Inflammatory macrophage treated with lipopolysaccharide for 4 hours (primary cell): ENCODE measurements around the gene SLC13A4.
"Not testable (repeated sequence)": the region's sequence is repeated elsewhere in the genome, so short reads cannot be mapped to it uniquely, and the experiment has no call there.

Source experiments
- DNase-seq: peaks from one replicate; pipeline ENCODE4 v3.0.0-alpha.2; 2020

The SLC13A4 gene

GRCh38 chr7:135658564-135658963 is 69.4 kb downstream of the SLC13A4 start:
- DNase-seq = no peak

GRCh38 chr7:135653340-135654080 is 74.5 kb downstream of the SLC13A4 start:
- DNase-seq = no peak

GRCh38 chr7:135650831-135651573 is 77.0 kb downstream of the SLC13A4 start:
- peak; percentile 88 for DNase-seq

GRCh38 chr7:135648235-135648634 is 79.8 kb downstream of the SLC13A4 start:
- no peak for DNase-seq

GRCh38 chr7:135647755-135648154 is 80.2 kb downstream of the SLC13A4 start:
- DNase-seq = no peak

- peak; percentile 57 for DNase-seq
Observed at GRCh38 chr7:135645296-135645904, 82.6 kb downstream of the SLC13A4 start.

- no peak for DNase-seq
Observed at GRCh38 chr7:135644729-135645128, 83.3 kb downstream of the SLC13A4 start.

- no peak for DNase-seq
Observed at GRCh38 chr7:135644154-135644553, 83.8 kb downstream of the SLC13A4 start.

GRCh38 chr7:135639690-135640089 is 88.3 kb downstream of the SLC13A4 start:
- not testable (repeated sequence) for DNase-seq

- DNase-seq = no peak
Observed at GRCh38 chr7:135634191-135634878, 93.7 kb downstream of the SLC13A4 start.
